Immature natural killer cell (primary cell): ENCODE results near the gene NOL4L. TPM values are rescaled to one million over a fixed set of nuclear protein-coding genes. Genes with fewer than 3 reads are reported as not detected.
A peak's percentile ranks its signal among the peaks of the same experiment; 100 is the strongest.

Experiments
- DNase-seq, 3 donors: peaks; one replicate each; pipeline ENCODE4 v3.0.0; 2022; ENCODE audit warnings: mixed read lengths in 1 of 3
- H3K27ac Mint-ChIP-seq, 6 donors: one replicate each; pipeline ENCODE4 v1.8.0; 2020; ENCODE audit warnings: mixed read lengths in 6 of 6, mild to moderate bottlenecking in 5 of 6, inconsistent platforms in 4 of 6, moderate library complexity in 3 of 6
- H3K27me3 Mint-ChIP-seq, 3 donors: one replicate each; pipeline ENCODE4 v1.8.0; 2020 to 2021; ENCODE audit warnings: low read depth in 3 of 3, mild to moderate bottlenecking in 3 of 3, mixed read lengths in 3 of 3, moderate library complexity in 3 of 3, inconsistent platforms in 1 of 3
- H3K36me3 Mint-ChIP-seq, 3 donors: one replicate each; pipeline ENCODE4 v1.8.0; 2020; ENCODE audit warnings: mixed read lengths in 3 of 3, inconsistent platforms in 2 of 3, mild to moderate bottlenecking in 2 of 3
- H3K4me1 Mint-ChIP-seq, 2 donors: one replicate each; pipeline ENCODE4 v1.8.0; 2020; ENCODE audit warnings: inconsistent platforms in 2 of 2, mild to moderate bottlenecking in 2 of 2, mixed read lengths in 2 of 2, moderate library complexity in 1 of 2
- H3K4me3 Mint-ChIP-seq, 5 donors: one replicate each; pipeline ENCODE4 v1.8.0; 2020; ENCODE audit warnings: mild to moderate bottlenecking in 5 of 5, mixed read lengths in 5 of 5, inconsistent platforms in 3 of 5, moderate library complexity in 3 of 5
- H3K9me3 Mint-ChIP-seq, 6 donors: one replicate each; pipeline ENCODE4 v1.8.0; 2020; ENCODE audit warnings: mild to moderate bottlenecking in 6 of 6, mixed read lengths in 6 of 6, inconsistent platforms in 4 of 6, moderate library complexity in 3 of 6
- polyA plus RNA-seq, 3 donors: library from polyadenylated mRNA; unstranded; fragments of 300-500 nt; fragmentation: Illumina TruSeq; gene quantifications; one replicate each; pipeline ENCODE4 v1.2.3, GENCODE V29; 2021

Gene NOL4L
- polyA plus RNA-seq, 3 donors from 2014 or later = 4.1 to 17.2 (median 9.6) TPM

DNA sequence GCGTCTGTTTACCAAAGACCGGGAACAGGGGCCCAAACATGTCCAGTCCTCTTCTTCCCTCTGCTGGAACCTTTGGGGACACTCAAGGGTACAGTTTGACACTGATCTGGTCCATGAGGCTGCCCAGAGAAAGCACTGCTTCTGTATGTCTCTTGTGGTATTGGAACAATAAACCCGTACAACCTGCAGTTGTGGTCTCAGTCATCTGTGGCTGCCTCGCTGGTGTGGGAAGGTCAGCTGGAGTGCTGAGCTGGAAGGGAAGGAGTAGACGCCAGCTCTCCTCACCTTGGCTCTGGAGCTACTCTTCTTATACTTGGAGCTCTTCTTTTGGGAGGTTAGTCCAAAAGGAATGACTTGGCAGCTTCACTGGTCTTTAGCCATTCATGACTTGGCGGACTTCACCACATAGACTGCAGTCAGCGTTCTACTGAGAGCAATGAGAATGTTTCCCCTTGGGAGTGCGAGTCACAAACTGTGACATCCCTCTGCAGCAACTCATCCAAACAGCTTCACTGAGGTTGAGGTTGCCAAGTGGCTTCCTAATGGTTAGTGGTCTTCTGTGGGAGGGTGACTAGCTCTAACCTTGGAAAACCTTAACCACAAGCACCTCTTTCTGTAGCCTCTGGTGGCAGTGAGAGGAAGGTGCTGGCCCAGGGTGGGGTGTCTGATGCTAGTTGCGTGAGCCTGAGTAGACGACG is 145.9 kb downstream of the NOL4L start:
- Mint-ChIP-seq H3K27me3 (peaks cover 0 to 11% (median 6%) of the 10 kb centered on the region in 3 donors), H3K4me3 (peak overlapping the region in 1 of 5 donors; percentile 10), H3K27ac (peak overlapping the region in 5 of 6 donors; percentile 20 to 75 (median 59)), H3K9me3 (no peaks in the 10 kb centered on the region), H3K4me1 (peaks cover 25 to 50% of the 10 kb centered on the region in 2 donors), H3K36me3 (peaks cover under 1 to 29% (median 4%) of the 10 kb centered on the region in 3 donors)
- DNase-seq = peak; percentile 57 to 63 (median 58)

DNA sequence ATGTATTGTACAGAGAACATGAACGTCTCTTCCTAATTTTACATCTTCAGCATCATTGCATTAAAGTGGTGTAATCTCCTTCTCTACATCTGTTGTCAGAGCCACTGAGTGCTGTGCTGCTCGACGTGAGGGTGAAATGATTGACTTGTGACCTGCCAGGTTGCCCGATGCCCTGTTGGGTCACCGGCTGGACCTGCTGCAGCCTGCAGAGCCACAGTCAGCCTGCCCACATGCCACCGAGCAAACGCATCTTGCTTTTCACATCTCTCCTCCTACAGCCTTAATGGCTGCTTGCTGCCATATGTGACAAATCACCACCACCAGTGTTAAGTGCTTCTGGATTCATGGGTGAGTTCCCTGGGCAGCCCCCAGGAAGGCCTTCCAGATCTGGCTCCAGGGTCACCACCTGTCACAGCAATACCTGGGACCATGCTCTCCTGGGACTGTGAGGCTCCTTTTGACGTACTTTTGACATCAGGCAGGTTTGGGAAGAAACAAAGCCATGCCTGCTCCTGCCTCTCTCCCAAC is 146.7 kb downstream of the NOL4L start:
- DNase-seq = no peak
- Mint-ChIP-seq H3K27ac (peak overlapping the region in 4 of 6 donors; percentile 1 to 61 (median 34)), H3K4me1 (peaks cover 23 to 43% of the 10 kb centered on the region in 2 donors), H3K27me3 (peaks cover 0 to 10% (median 6%) of the 10 kb centered on the region in 3 donors), H3K9me3 (no peaks in the 10 kb centered on the region), H3K36me3 (peaks cover 6 to 35% (median 10%) of the 10 kb centered on the region in 3 donors), H3K4me3 (no peak overlapping the region)

DNA sequence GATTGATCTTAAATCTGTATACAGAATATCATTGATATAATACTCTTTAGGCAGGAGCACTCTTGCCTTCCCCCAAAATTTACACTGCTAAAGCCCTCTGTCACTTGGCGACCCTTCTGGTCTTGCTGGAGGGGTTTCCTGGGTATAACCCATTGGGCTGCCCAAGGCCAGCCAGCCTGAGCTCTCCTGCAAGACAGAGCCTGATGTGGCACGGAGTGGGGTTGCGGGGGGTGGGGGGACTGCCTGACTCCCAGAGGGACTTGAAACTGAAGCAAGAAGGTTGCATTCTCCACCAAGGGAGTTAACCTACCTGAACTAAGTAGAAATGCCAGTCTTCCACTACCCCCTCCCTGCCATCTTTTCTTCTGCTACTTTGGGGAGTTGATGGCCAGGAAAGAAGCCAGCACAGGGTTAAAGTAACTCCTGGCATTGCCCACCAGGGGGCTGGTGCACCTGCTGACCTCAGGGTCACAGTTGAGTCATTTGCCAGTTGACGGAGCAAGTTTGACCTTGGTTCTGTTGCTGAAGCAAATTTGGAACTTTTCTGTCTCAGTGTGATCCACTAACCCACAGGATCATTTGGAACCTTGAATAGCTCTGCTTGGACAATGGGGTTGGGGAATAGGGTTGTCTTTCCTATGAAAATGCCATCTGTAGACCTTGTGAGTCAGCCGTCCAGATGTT is 147.6 kb downstream of the NOL4L start:
- DNase-seq = no peak
- peaks cover 0 to 10% (median 6%) of the 10 kb centered on the region in 3 donors for H3K27me3 Mint-ChIP-seq
- H3K36me3 Mint-ChIP-seq = peaks cover 14 to 44% (median 18%) of the 10 kb centered on the region in 3 donors
- no peak overlapping the region for H3K4me3 Mint-ChIP-seq
- no peaks in the 10 kb centered on the region for H3K9me3 Mint-ChIP-seq
- H3K4me1 Mint-ChIP-seq = peaks cover 23 to 37% of the 10 kb centered on the region in 2 donors
- peak overlapping the region in 1 of 6 donors; percentile 40 for H3K27ac Mint-ChIP-seq

DNA sequence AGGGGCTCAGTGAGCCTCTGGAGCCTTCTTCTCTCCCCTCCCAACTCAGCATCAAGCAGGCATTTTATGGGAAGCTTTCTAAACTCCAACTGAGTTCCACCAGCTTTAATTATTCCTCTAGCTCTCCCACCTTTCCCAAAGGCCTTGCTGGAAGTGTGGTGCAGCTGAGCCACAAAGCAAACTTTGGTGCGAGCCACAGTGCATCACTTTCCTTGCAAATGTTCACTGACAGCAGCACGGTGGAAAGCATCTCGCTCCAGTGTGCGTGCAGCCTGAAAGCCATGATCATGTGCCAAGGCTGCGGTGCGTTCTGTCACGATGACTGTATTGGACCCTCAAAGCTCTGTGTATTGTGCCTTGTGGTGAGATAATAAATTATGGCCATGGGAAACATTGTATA is 148.2 kb downstream of the NOL4L start:
- H3K36me3 Mint-ChIP-seq = peaks cover 16 to 47% (median 21%) of the 10 kb centered on the region in 3 donors
- H3K4me3 Mint-ChIP-seq = no peak overlapping the region

DNA sequence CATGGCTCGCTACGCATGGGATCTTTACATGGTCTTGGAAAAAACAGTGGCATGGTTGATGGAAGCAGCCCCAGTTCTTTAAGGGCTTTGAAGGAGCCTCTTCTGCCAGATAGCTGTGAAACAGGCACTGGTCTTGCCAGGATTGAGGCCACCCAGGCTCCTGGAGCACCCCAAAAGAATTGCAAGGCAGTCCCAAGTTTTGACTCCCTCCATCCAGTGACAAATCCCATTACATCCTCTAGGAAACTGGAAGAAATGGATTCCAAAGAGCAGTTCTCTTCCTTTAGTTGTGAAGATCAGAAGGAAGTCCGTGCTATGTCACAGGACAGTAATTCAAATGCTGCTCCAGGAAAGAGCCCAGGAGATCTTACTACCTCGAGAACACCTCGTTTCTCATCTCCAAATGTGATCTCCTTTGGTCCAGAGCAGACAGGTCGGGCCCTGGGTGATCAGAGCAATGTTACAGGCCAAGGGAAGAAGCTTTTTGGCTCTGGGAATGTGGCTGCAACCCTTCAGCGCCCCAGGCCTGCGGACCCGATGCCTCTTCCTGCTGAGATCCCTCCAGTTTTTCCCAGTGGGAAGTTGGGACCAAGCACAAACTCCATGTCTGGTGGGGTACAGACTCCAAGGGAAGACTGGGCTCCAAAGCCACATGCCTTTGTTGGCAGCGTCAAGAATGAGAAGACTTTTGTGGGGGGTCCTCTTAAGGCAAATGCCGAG is 148.8 kb downstream of the NOL4L start:
- peaks cover 16 to 53% (median 24%) of the 10 kb centered on the region in 3 donors for H3K36me3 Mint-ChIP-seq
- no peak for DNase-seq
- H3K27ac Mint-ChIP-seq = no peak overlapping the region
- no peaks in the 10 kb centered on the region for H3K9me3 Mint-ChIP-seq
- H3K4me3 Mint-ChIP-seq = no peak overlapping the region
- peaks cover 0 to 6% (median 6%) of the 10 kb centered on the region in 3 donors for H3K27me3 Mint-ChIP-seq
- peaks cover 23 to 31% of the 10 kb centered on the region in 2 donors for H3K4me1 Mint-ChIP-seq

More for the DNA sequence above, 148.2 kb downstream of the NOL4L start:
- DNase-seq = no peak
- peak overlapping the region in 1 of 6 donors; percentile 60 for H3K27ac Mint-ChIP-seq
- peaks cover 0 to 10% (median 6%) of the 10 kb centered on the region in 3 donors for H3K27me3 Mint-ChIP-seq
- H3K4me1 Mint-ChIP-seq = peaks cover 23 to 36% of the 10 kb centered on the region in 2 donors
- no peaks in the 10 kb centered on the region for H3K9me3 Mint-ChIP-seq

DNA sequence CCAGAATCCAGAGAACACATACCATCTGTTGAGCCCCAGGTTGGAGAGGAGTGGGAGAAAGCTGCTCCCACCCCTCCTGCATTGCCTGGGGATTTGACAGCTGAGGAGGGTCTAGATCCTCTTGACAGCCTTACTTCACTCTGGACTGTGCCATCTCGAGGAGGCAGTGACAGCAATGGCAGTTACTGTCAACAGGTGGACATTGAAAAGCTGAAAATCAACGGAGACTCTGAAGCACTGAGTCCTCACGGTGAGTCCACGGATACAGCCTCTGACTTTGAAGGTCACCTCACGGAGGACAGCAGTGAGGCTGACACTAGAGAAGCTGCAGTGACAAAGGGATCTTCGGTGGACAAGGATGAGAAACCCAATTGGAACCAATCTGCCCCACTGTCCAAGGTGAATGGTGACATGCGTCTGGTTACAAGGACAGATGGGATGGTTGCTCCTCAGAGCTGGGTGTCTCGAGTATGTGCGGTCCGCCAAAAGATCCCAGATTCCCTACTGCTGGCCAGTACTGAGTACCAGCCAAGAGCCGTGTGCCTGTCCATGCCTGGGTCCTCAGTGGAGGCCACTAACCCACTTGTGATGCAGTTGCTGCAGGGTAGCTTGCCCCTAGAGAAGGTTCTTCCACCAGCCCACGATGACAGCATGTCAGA is 149.6 kb downstream of the NOL4L start:
- H3K36me3 Mint-ChIP-seq = peaks cover 16 to 55% (median 24%) of the 10 kb centered on the region in 3 donors
- no peak for DNase-seq

DNA sequence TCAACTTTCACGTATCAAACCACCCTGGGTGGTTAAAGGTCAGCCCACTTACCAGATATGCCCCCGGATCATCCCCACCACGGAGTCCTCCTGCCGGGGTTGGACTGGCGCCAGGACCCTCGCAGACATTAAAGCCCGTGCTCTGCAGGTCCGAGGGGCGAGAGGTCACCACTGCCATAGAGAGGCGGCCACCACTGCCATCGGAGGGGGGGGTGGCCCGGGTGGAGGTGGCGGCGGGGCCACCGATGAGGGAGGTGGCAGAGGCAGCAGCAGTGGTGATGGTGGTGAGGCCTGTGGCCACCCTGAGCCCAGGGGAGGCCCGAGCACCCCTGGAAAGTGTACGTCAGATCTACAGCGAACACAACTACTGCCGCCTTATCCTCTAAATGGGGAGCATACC is 150.7 kb downstream of the NOL4L start:
- no peak overlapping the region for H3K27ac Mint-ChIP-seq
- H3K4me3 Mint-ChIP-seq = no peak overlapping the region
- no peaks in the 10 kb centered on the region for H3K9me3 Mint-ChIP-seq
- peaks cover 10 to 12% of the 10 kb centered on the region in 2 donors for H3K4me1 Mint-ChIP-seq
- DNase-seq = no peak
- H3K36me3 Mint-ChIP-seq = peaks cover 16 to 57% (median 25%) of the 10 kb centered on the region in 3 donors
- H3K27me3 Mint-ChIP-seq = peaks cover 0 to 4% (median under 1%) of the 10 kb centered on the region in 3 donors

More for the DNA sequence above, 149.6 kb downstream of the NOL4L start:
- no peaks in the 10 kb centered on the region for H3K9me3 Mint-ChIP-seq
- H3K4me3 Mint-ChIP-seq = no peak overlapping the region
- peaks cover 0 to 6% (median 2%) of the 10 kb centered on the region in 3 donors for H3K27me3 Mint-ChIP-seq
- peaks cover 22 to 24% of the 10 kb centered on the region in 2 donors for H3K4me1 Mint-ChIP-seq
- peak overlapping the region in 1 of 6 donors; percentile 22 for H3K27ac Mint-ChIP-seq

DNA sequence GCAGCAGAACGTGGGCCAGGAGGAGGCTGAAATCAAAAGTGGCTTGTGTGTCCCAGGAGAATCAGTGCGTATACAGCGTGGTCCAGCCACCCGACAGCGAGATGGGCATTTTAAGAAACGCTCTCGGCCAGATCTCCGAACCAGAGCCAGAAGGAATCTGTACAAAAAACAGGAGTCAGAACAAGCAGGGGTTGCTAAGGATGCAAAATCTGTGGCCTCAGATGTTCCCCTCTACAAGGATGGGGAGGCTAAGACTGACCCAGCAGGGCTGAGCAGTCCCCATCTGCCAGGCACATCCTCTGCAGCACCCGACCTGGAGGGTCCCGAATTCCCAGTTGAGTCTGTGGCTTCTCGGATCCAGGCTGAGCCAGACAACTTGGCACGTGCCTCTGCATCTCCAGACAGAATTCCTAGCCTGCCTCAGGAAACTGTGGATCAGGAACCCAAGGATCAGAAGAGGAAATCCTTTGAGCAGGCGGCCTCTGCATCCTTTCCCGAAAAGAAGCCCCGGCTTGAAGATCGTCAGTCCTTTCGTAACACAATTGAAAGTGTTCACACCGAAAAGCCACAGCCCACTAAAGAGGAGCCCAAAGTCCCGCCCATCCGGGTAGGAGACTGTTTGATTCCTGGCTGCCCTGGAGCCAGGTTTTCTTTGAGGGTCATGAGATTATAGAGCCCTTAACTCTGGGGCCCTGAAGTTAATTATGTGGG is 151.7 kb downstream of the NOL4L start:
- peak overlapping the region in 1 of 6 donors; percentile 19 for H3K27ac Mint-ChIP-seq
- H3K36me3 Mint-ChIP-seq = peaks cover 16 to 61% (median 34%) of the 10 kb centered on the region in 3 donors
- H3K9me3 Mint-ChIP-seq = no peaks in the 10 kb centered on the region
- H3K4me3 Mint-ChIP-seq = no peak overlapping the region
- no peak for DNase-seq
- peaks cover 0 to 1% (median 0%) of the 10 kb centered on the region in 3 donors for H3K27me3 Mint-ChIP-seq
- peaks cover under 1 to 3% of the 10 kb centered on the region in 2 donors for H3K4me1 Mint-ChIP-seq

DNA sequence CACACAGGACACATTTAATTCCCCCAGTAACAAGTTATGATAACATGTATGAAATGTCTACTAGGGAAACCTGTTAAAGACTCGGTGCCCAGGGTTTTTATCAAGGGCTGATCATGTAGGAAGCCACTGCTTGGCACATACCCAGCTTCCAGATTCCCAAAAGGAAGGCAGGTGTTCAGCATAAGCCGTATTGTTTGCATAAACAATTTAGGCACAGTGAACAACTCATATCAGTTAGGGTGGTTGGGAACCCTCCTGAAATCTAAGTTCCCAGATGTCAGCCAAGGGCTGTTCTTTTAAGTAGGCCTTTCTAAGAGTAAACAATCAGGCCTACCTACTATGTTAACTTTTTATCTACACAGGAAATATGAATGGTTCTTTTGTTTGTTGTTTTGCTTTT is 152.9 kb downstream of the NOL4L start:
- H3K4me3 Mint-ChIP-seq = no peak overlapping the region
- peaks cover 0 to 1% (median 0%) of the 10 kb centered on the region in 3 donors for H3K27me3 Mint-ChIP-seq
- no peaks in the 10 kb centered on the region for H3K9me3 Mint-ChIP-seq
- no peak for DNase-seq
- peaks cover 2 to 6% of the 10 kb centered on the region in 2 donors for H3K4me1 Mint-ChIP-seq
- peak overlapping the region in 2 of 6 donors; percentile 0 to 19 for H3K27ac Mint-ChIP-seq
- peaks cover 23 to 69% (median 37%) of the 10 kb centered on the region in 3 donors for H3K36me3 Mint-ChIP-seq

DNA sequence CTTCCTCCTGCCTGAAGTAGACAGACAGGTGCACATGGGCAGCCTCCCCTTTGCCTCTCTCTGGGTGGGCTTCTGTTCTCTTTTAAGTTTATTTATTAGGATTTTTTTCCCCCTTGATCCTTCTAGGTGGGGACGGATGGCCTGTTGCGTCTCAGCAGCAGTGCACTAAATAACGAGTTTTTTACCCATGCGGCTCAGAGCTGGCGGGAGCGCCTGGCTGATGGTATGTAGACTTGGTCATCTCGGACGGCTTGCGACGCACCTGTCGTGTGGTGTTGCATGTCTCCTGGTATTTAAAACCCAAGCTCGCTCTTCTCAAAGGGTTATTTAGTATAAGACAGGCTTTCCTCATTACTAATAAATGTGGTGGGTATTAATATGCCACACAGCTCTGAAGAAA is 153.7 kb downstream of the NOL4L start:
- H3K27ac Mint-ChIP-seq = no peak overlapping the region
- H3K36me3 Mint-ChIP-seq = peaks cover 24 to 63% (median 37%) of the 10 kb centered on the region in 3 donors
- peaks cover 0 to 3% (median 0%) of the 10 kb centered on the region in 3 donors for H3K27me3 Mint-ChIP-seq
- H3K9me3 Mint-ChIP-seq = no peaks in the 10 kb centered on the region
- no peak for DNase-seq
- H3K4me3 Mint-ChIP-seq = no peak overlapping the region
- H3K4me1 Mint-ChIP-seq = peaks cover 2 to 13% of the 10 kb centered on the region in 2 donors

DNA sequence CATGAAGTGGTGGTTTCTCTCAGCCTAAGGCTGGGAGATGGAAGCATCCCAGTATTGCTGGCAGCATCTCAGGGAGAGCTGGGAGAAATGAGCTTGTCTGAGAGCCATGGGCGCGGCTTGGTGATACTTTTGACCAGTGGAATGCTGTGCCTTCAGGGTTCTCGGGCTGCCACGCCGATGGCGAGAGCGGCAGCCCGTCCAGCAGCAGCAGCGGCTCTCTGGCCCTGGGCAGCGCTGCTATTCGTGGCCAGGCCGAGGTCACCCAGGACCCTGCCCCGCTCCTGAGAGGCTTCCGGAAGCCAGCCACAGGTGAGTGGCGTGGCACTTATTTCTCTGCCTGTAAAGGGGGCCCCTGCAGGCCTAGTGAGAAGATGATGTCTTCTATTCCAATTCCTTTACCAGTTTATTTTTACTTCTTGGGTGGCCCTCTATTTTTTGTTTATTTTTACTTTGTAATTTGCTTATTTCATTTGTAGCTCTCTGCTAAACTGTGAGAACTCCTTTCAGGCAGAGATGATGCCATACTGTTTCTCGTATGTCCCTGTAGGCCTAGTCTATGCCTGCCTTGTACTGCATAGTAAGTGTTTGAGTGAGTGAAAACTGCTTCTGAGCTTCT is 155.3 kb downstream of the NOL4L start:
- Mint-ChIP-seq H3K4me1 (peaks cover 2 to 13% of the 10 kb centered on the region in 2 donors), H3K27me3 (peaks cover 0 to 3% (median 0%) of the 10 kb centered on the region in 3 donors), H3K36me3 (peaks cover 24 to 52% (median 36%) of the 10 kb centered on the region in 3 donors), H3K27ac (no peak overlapping the region), H3K9me3 (no peaks in the 10 kb centered on the region), H3K4me3 (no peak overlapping the region)
- DNase-seq = no peak

DNA sequence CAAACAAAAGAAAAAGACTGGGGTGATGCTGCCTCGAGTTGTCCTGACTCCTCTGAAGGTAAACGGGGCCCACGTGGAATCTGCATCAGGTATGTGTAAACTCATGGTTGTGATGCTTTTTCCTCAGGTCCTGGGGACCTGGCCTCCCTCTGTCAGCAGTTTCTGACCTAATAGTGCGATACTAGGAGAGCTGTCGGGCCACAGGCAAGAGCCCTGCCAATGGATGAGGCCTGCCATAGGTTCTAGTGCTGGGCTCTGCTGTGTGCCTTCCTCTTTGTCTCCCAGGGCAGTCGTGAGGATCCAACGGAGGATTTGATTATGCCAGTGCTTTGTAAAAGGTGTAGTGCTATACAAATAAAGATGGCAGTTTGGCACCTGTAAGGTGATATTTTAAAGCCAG is 155.8 kb downstream of the NOL4L start:
- Mint-ChIP-seq H3K36me3 (peaks cover 24 to 52% (median 36%) of the 10 kb centered on the region in 3 donors), H3K9me3 (no peaks in the 10 kb centered on the region), H3K4me3 (no peak overlapping the region), H3K27me3 (peaks cover 0 to 3% (median 0%) of the 10 kb centered on the region in 3 donors), H3K4me1 (peaks cover 2 to 13% of the 10 kb centered on the region in 2 donors), H3K27ac (no peak overlapping the region)
- no peak for DNase-seq
